MCF 10A (cell line): ENCODE results near the gene KRT1. TPM values are rescaled to one million over a fixed set of nuclear protein-coding genes. Genes with fewer than 3 reads are reported as not detected.

Experiments used
- BruUV-seq: library from RNA; stranded (reverse); fragments of 400-500 nt; replicated peaks from 2 replicates; lab custom pipeline; 2021; lab: Mats Ljungman, UMichigan
- CTCF ChIA-PET: fragments of 300-600 bp; sonication (Branson Sonifier 250); formaldehyde crosslinking; extraction: SDS; loops from one replicate; lab custom pipeline; 2021; ENCODE audit warnings: antibody characterized with exemption, inconsistent platforms; lab: Yijun Ruan, JAX
- POLR2A ChIA-PET: fragments of 300-600, 350-650 bp; sonication (Branson Sonifier 250); formaldehyde crosslinking; extraction: SDS; loops from one replicate; lab custom pipeline; 2020; ENCODE audit warnings: antibody characterized with exemption, inconsistent platforms; lab: Yijun Ruan, JAX
- DNase-seq: peaks from one replicate; pipeline ENCODE4 v3.0.0-alpha.2; 2018; ENCODE audit not compliant: unreplicated experiment
- H3K27ac Mint-ChIP-seq: one replicate; pipeline ENCODE4 v1.8.0; 2022; ENCODE audit warnings: mild to moderate bottlenecking, low read depth, mixed read lengths; ENCODE audit not compliant: unreplicated experiment
- H3K27me3 Mint-ChIP-seq: one replicate; pipeline ENCODE4 v1.8.0; 2022; ENCODE audit warnings: mixed read lengths; ENCODE audit not compliant: insufficient read depth, unreplicated experiment
- H3K36me3 Mint-ChIP-seq: one replicate; pipeline ENCODE4 v1.8.0; 2022; ENCODE audit warnings: mild to moderate bottlenecking, moderate library complexity, mixed read lengths; ENCODE audit not compliant: insufficient read depth, unreplicated experiment
- H3K4me1 Mint-ChIP-seq: one replicate; pipeline ENCODE4 v1.8.0; 2022; ENCODE audit warnings: mixed read lengths; ENCODE audit not compliant: insufficient read depth, unreplicated experiment
- H3K4me3 Mint-ChIP-seq: one replicate; pipeline ENCODE4 v1.8.0; 2022; ENCODE audit warnings: mild to moderate bottlenecking, moderate library complexity, mixed read lengths; ENCODE audit not compliant: unreplicated experiment
- H3K9me3 Mint-ChIP-seq: one replicate; pipeline ENCODE4 v1.8.0; 2022; ENCODE audit warnings: mixed read lengths; ENCODE audit not compliant: unreplicated experiment
- CTCF ChIP-seq: fragments of 200-600 bp; IDR thresholded peaks from one replicate; pipeline ENCODE4 v1.8.0; 2022; ENCODE audit warnings: antibody characterized with exemption, mild to moderate bottlenecking; ENCODE audit not compliant: unreplicated experiment
- intact Hi-C: fragments of 100-400 bp; cut with micrococcal nuclease; formaldehyde crosslinking; loops from 2 replicates; pipeline ENCODE4 v1.14.1; 2022
- total RNA-seq: library from RNA; stranded (reverse); gene quantifications from 2 replicates; pipeline ENCODE4 v1.2.3, GENCODE V29; 2022

The KRT1 gene
- total RNA-seq, 1 experiment from 2014 or later, result not detected

- no peak for DNase-seq
- Mint-ChIP-seq H3K27ac (no peak overlapping the region), H3K9me3 (no peaks in the 10 kb centered on the region), H3K4me1 (no peaks in the 10 kb centered on the region), H3K4me3 (no peak overlapping the region), H3K36me3 (no peaks in the 10 kb centered on the region), H3K27me3 (peaks cover 29% of the 10 kb centered on the region)
- no peak for TF ChIP-seq CTCF
- no TSS peak for BruUV-seq
- intact Hi-C loops, result no loop called here
- ChIA-PET POLR2A (no interaction called here), CTCF (interaction anchor here (0.7 kb wide), 2 partner anchors 8 to 127 kb away, joined by 3 to 4 read pairs; no protein-coding TSS in a partner anchor)
These were observed 32.6 kb downstream of the KRT1 start for GRCh38 chr12:52647601-52648000.

GRCh38 chr12:52646613-52647012, 33.6 kb downstream of the KRT1 start:
- DNase-seq, result no peak
- Mint-ChIP-seq H3K27me3 (peaks cover 33% of the 10 kb centered on the region), H3K4me1 (no peaks in the 10 kb centered on the region), H3K4me3 (no peak overlapping the region), H3K27ac (no peak overlapping the region), H3K36me3 (no peaks in the 10 kb centered on the region), H3K9me3 (no peaks in the 10 kb centered on the region)
- CTCF ChIA-PET, result interaction anchor here (0.7 kb wide), 1 partner anchor 9 kb away, joined by 4 read pairs; no protein-coding TSS in a partner anchor
- intact Hi-C loops, result no loop called here
- no TSS peak for BruUV-seq
- no peak for TF ChIP-seq CTCF
- POLR2A ChIA-PET, result no interaction called here

GRCh38 chr12:52645982-52646381, 34.2 kb downstream of the KRT1 start:
- POLR2A ChIA-PET, result interaction anchor here (0.6 kb wide), 1 partner anchor 540 kb away, joined by 3 read pairs; no protein-coding TSS in a partner anchor
- Mint-ChIP-seq H3K4me1 (no peaks in the 10 kb centered on the region), H3K9me3 (no peaks in the 10 kb centered on the region), H3K27me3 (peaks cover 39% of the 10 kb centered on the region), H3K36me3 (no peaks in the 10 kb centered on the region), H3K27ac (no peak overlapping the region), H3K4me3 (no peak overlapping the region)
- BruUV-seq, result no TSS peak
- CTCF ChIA-PET, result no interaction called here
- TF ChIP-seq CTCF, result no peak
- DNase-seq, result no peak
- intact Hi-C loops, result no loop called here

GRCh38 chr12:52645120-52645761, 35.0 kb downstream of the KRT1 start:
- Mint-ChIP-seq H3K27me3 (peaks cover 42% of the 10 kb centered on the region), H3K4me1 (no peaks in the 10 kb centered on the region), H3K4me3 (no peak overlapping the region), H3K27ac (no peak overlapping the region), H3K9me3 (no peaks in the 10 kb centered on the region), H3K36me3 (no peaks in the 10 kb centered on the region)
- CTCF ChIA-PET, result no interaction called here
- intact Hi-C loops, result no loop called here
- no TSS peak for BruUV-seq
- POLR2A ChIA-PET, result no interaction called here
- no peak for TF ChIP-seq CTCF
- DNase-seq, result no peak
